ENCODE measurements around the gene ZNF148.

DNA sequence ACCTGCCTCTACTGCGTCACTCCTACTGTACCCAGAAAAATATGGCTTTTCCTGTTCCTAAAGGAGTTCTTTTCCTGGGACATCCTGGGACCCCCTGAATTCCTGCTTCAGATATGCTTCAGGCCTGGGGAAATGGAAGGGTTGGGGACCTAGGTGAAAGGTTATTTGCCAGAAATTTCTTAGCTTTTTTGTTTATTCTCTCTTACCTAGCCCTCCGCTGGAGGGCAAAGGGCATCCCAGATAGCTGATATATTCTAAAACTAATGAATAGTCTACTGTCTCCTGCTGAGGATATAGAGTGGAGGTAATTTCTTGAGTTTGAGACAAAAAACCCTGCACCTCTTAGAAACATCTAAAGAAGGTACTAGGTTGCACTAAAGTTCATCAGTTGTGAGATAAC is 3.6 kb upstream of the ZNF148 start:
- TF ChIP-seq, protein P1, sequence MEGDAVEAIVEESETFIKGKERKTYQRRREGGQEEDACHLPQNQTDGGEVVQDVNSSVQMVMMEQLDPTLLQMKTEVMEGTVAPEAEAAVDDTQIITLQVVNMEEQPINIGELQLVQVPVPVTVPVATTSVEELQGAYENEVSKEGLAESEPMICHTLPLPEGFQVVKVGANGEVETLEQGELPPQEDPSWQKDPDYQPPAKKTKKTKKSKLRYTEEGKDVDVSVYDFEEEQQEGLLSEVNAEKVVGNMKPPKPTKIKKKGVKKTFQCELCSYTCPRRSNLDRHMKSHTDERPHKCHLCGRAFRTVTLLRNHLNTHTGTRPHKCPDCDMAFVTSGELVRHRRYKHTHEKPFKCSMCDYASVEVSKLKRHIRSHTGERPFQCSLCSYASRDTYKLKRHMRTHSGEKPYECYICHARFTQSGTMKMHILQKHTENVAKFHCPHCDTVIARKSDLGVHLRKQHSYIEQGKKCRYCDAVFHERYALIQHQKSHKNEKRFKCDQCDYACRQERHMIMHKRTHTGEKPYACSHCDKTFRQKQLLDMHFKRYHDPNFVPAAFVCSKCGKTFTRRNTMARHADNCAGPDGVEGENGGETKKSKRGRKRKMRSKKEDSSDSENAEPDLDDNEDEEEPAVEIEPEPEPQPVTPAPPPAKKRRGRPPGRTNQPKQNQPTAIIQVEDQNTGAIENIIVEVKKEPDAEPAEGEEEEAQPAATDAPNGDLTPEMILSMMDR (conservative IDR thresholded peaks at IDR 0.05; ENCODE audit: low read depth, low read length) = no peak
- no peak for TF ChIP-seq EZH2 (IDR thresholded peaks at IDR 0.05; ENCODE audit: borderline replicate concordance, low read depth, low read length, poor library complexity, severe bottlenecking)
